Transverse colon (tissue), 4 donors: ENCODE data around the gene DLL4. TPM values are rescaled to one million over a fixed set of nuclear protein-coding genes. Genes with fewer than 3 reads are reported as not detected.

ENCODE experiments used
- DNase-seq: peaks from one replicate; pipeline ENCODE4 v3.0.0-alpha.2; 2019
- H3K27ac ChIP-seq, 4 donors: fragments of 200-600 bp; sonication (generic); 2 replicates each; pipeline ENCODE4 v1.5.1; 2016 to 2018; ENCODE audit warnings: inconsistent platforms in 4 of 4
- H3K27me3 ChIP-seq: fragments of 200-600 bp; sonication (generic); 2 replicates; pipeline ENCODE4 v1.5.1; 2017; ENCODE audit warnings: inconsistent platforms
- H3K36me3 ChIP-seq, 4 donors: fragments of 200-600 bp; sonication (generic); 2 replicates each; pipeline ENCODE4 v1.5.1; 2017 to 2019; ENCODE audit warnings: inconsistent platforms in 4 of 4
- H3K4me1 ChIP-seq, 4 donors: fragments of 200-600 bp; sonication (generic); 2 replicates each; pipeline ENCODE4 v1.5.1; 2017 to 2020; ENCODE audit warnings: inconsistent platforms in 4 of 4
- H3K4me3 ChIP-seq, 4 donors: fragments of 200-600 bp; sonication (generic); 1 replicate in 1 of 4; 2 replicates in 3 of 4; pipeline versions ENCODE4 v1.5.1 to v1.6.1; 2017 to 2019; ENCODE audit warnings: inconsistent platforms in 4 of 4
- H3K9me3 ChIP-seq, 2 donors: fragments of 200-600 bp; sonication (generic); 2 replicates each; pipeline ENCODE4 v1.5.1; 2017 to 2019; ENCODE audit warnings: inconsistent platforms in 2 of 2
- CTCF ChIP-seq, 5 experiments: fragments of 200-600 bp in 3 of 5; fragments of 450-650 bp in 2 of 5; sonication (generic) in 3 of 5; IDR thresholded peaks; 1 replicate in 2 of 5; 2 replicates in 3 of 5; pipeline ENCODE4 v1.5.1; 2016 to 2017; ENCODE audit warnings: antibody characterized with exemption in 5 of 5, inconsistent platforms in 3 of 5, mild to moderate bottlenecking in 2 of 5, moderate library complexity in 1 of 5
- EP300 ChIP-seq: sonication (generic); formaldehyde crosslinking; IDR thresholded peaks from one replicate; pipeline ENCODE4 v1.6.1; 2017; ENCODE audit warnings: antibody characterized with exemption, low read depth
- POLR2A ChIP-seq: fragments of 450-650 bp; IDR thresholded peaks from one replicate; pipeline ENCODE4 v1.6.1; 2016; ENCODE audit warnings: antibody characterized with exemption, mild to moderate bottlenecking, moderate library complexity
- POLR2AphosphoS5 ChIP-seq, 3 donors: sonication (generic); formaldehyde crosslinking; IDR thresholded peaks; one replicate each; pipeline ENCODE4 v1.6.1; 2016; ENCODE audit warnings: antibody characterized with exemption in 3 of 3
- WGBS, 2 donors: methylation state at CpG; one replicate each; pipeline ENCODE4 v1.1.5; 2018; ENCODE audit warnings: low coverage in 1 of 2; 5-methylcytosine and 5-hydroxymethylcytosine counted together
- in situ Hi-C, 4 donors: fragments of 200-750 bp; cut with MboI; loops; one replicate each; pipeline versions ENCODE4 v1.15.0 to v1.15.1; 2017; ENCODE audit warnings: low sequenced_read_pairs in 3 of 4, low pct_ligation_motif_present in 1 of 4, low pct_unique_long_range_greater_than_20kb in 1 of 4
- intact Hi-C: fragments of 100-400 bp; cut with DNase I; formaldehyde crosslinking; loops from one replicate; pipeline ENCODE4 v1.15.1; 2023; ENCODE audit warnings: low total_unique reads
- total RNA-seq, 4 donors: library from RNA; depleted of rRNA; stranded (reverse); fragments of >200 nt; gene quantifications; one replicate each; pipeline ENCODE4 v1.1.0, GENCODE V29; 2016

Gene DLL4
- 10 to 100 TPM in 2 of 4 donors, 1 to 10 TPM in 2; 1.5 to 14.2 (median 10.2) TPM for total RNA-seq

- TF ChIP-seq POLR2A = peak; percentile 95
- TF ChIP-seq EP300 = no peak
- TF ChIP-seq CTCF (IDR thresholded peaks at IDR 0.05) = peak in 2 of 5 experiments; percentile 34 to 42
- peak; percentile 80 to 95 (median 92) for TF ChIP-seq POLR2AphosphoS5 (IDR thresholded peaks at IDR 0.05)
- Histone ChIP-seq H3K9me3 (no peaks in the 10 kb centered on the region), H3K36me3 (no peaks in the 10 kb centered on the region), H3K27ac (peak within 1 kb of the TSS; percentile 78 to 87 (median 84)), H3K4me3 (peak within 1 kb of the TSS; percentile 36 to 66 (median 50)), H3K4me1 (peaks cover 42 to 80% (median 69%) of the 10 kb centered on the region in 4 donors), H3K27me3 (peaks cover 68% of the 10 kb centered on the region)
- intact Hi-C loops = no loop called here
- in situ Hi-C loops = no loop called here
- WGBS, 2 donors = 1% methylated on average over 12 to 51 of the region's 71 CpGs
- peak; percentile 87 for DNase-seq
Observed at GRCh38 chr15:40928821-40929659, at the start of gene DLL4. Gene DLL4 (plus strand): TSS chr15:40929340. CDS start chr15:40929669, 329 bp downstream.

- intact Hi-C loops (no loop called here), in situ Hi-C loops (loop anchor here in 3 of 4 donors (25.0 kb wide), 1 partner anchor 192 kb away; the partner anchor contains the start of gene RAD51 (in 3 of the 3))
- DNase-seq = peak; percentile 69
- H3K27ac ChIP-seq = peak overlapping the region in 3 of 4 donors; percentile 28 to 65 (median 43)
- no peaks in the 10 kb centered on the region for H3K27me3 ChIP-seq
- TF ChIP-seq POLR2AphosphoS5 (IDR thresholded peaks at IDR 0.05) (peak in 2 of 3 donors; percentile 12 to 33), POLR2A (no peak), CTCF (IDR thresholded peaks at IDR 0.05) (no peak), EP300 (no peak)
- 46% methylated on average over 6 of the region's 6 CpGs; no CpG with 5 or more reads in 1 of the 2 donors for WGBS, 2 donors
- H3K4me1 ChIP-seq = peaks cover 0 to 14% (median 7%) of the 10 kb centered on the region in 4 donors
- no peaks in the 10 kb centered on the region for H3K36me3 ChIP-seq
- no peaks in the 10 kb centered on the region for H3K9me3 ChIP-seq
- no peak overlapping the region for H3K4me3 ChIP-seq
Observed at GRCh38 chr15:40879609-40880008, 49.5 kb upstream of the DLL4 start.

- Histone ChIP-seq H3K27ac (no peak overlapping the region), H3K27me3 (no peaks in the 10 kb centered on the region), H3K9me3 (no peaks in the 10 kb centered on the region), H3K4me1 (peaks cover 0 to 13% (median 7%) of the 10 kb centered on the region in 4 donors), H3K4me3 (no peak overlapping the region), H3K36me3 (no peaks in the 10 kb centered on the region)
- in situ Hi-C loops = loop anchor here in 3 of 4 donors (25.0 kb wide), 1 partner anchor 194 kb away; the partner anchor contains the start of gene RAD51 (in 3 of the 3)
- intact Hi-C loops = no loop called here
- no peak for DNase-seq
- WGBS, 2 donors = 89 to 93% methylated on average over 3 to 6 of the region's 6 CpGs
- TF ChIP-seq POLR2A (no peak), EP300 (no peak), POLR2AphosphoS5 (IDR thresholded peaks at IDR 0.05) (no peak)
Observed at GRCh38 chr15:40881351-40881750, 47.8 kb upstream of the DLL4 start.

GRCh38 chr15:40886586-40886985 lies 42.6 kb upstream of the DLL4 start:
- WGBS, 2 donors = 79 to 100% methylated on average over 1 of the region's 1 CpG
- in situ Hi-C loops (loop anchor here in 3 of 4 donors (25.0 kb wide), 1 partner anchor 199 kb away; the partner anchor contains the start of gene RAD51 (in 3 of the 3)), intact Hi-C loops (no loop called here)
- Histone ChIP-seq H3K36me3 (no peaks in the 10 kb centered on the region), H3K27ac (no peak overlapping the region), H3K9me3 (no peaks in the 10 kb centered on the region), H3K4me3 (no peak overlapping the region), H3K4me1 (peaks cover 0 to 2% (median 0%) of the 10 kb centered on the region in 4 donors), H3K27me3 (no peaks in the 10 kb centered on the region)
- no peak for DNase-seq
- no peak for TF ChIP-seq CTCF (IDR thresholded peaks at IDR 0.05)
- TF ChIP-seq EP300 = no peak
- no peak for TF ChIP-seq POLR2A
- TF ChIP-seq POLR2AphosphoS5 (IDR thresholded peaks at IDR 0.05) = no peak
